ENCODE results near the gene COA3.
"Not testable (repeated sequence)": the region's sequence is repeated elsewhere in the genome, so short reads cannot be mapped to it uniquely, and the experiment has no call there.

The COA3 gene

GRCh38 chr17:42781639-42782165, 16.8 kb downstream of the COA3 start:
- no peak for DNase-seq (ENCODE audit: low spot score)

DNA sequence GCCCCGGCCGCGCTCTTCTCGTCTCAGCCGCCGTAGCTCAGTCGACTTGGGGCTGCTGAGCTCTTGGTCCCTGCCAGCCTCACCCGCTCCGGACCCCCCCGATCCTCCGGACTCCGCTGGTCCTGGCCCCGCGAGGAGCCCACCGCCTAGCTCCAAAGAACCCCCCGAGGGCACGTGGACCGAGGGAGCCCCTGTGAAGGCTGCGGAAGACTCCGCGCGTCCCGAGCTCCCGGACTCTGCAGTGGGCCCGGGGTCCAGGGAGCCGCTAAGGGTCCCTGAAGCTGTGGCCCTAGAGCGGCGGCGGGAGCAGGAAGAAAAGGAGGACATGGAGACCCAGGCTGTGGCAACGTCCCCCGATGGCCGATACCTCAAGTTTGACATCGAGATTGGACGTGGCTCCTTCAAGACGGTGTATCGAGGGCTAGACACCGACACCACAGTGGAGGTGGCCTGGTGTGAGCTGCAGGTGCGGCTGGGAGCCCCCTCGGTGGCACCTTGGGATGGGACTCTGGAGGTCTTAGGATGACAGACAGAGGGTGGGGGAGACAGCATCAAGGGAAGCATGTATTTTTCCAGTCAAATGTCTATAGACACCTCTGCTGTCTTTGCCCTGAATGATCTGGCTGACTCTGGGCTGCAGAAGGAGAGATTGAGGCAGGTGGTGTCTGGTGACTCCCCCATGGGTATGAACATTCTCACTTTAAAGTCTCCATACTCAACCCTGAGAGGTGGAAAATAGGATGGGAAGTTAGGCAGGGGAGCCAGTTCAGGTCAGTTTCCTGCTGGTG, 17.5 kb downstream of the COA3 start:
- DNase-seq (ENCODE audit: low spot score), result no peak

DNA sequence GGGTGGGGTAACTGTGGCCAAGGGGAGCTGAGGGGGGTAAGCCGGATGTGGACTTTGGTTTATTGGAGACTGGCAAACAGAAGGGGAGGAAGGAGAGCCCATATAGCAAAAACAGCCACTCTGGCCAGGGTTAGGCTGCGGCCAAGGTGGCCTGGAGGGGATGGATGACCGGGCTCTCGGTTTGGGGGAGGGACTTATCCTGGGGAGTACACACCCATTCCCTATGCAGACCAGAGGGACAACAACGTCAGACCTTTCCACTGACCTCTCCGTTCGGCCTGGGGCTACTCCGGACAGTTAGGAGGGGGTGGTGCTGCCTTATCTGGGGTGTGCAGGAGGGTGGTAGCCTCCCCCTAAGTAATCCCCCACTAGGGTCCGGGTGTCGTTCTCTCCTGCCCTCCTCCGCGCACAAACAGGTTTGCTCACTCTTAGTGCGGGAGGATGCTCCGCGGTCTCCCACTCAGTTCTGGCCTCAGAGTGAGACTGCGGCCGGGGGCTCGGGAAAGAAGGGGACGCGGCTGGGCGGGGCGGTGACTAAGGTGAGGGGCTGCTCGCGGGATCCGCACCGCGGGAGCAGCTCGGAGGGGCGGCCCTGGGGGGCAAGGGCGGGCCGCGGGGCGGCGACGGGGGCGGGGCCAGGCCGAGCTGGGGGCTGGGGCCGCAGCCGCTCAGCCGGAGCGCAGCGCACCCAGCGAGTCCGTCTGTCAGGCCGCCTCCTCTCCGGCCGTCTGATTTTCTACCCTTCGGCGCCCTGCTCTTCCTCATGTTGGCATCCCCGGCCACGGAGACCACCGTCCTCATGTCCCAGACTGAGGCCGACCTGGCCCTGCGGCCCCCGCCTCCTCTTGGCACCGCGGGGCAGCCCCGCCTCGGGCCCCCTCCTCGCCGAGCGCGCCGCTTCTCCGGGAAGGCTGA, 18.3 kb downstream of the COA3 start, which contains the start of gene WNK4:
WNK4 (plus strand) TSS at position 675 of the 915 bp plus-strand sequence; CDS start at position 764, 89 bp downstream.
- DNase-seq (ENCODE audit: low spot score), result no peak

GRCh38 chr17:42779304-42779935, 19.1 kb downstream of the COA3 start:
- DNase-seq (ENCODE audit: low spot score), result no peak

DNA sequence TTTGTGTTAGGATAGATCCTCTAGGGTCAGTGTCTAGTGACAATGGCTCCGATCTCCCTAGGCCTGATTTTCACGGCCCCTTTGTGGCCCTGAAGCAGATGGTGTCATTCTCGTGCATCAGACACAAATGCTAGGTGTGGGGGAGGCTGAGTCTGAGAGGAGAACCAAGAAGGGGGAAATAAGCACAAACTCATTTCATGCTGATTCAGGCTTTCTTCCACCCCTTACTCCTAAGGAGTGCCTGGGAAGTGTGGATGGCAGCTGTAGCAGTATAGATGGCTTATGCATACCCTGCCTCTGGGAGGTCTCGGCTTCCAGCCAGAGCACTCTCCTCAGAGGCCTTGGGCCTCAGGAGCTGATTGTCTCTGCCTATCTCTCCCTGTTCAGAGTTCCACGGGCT, 19.9 kb downstream of the COA3 start:
- DNase-seq (ENCODE audit: low spot score), result no peak

DNA sequence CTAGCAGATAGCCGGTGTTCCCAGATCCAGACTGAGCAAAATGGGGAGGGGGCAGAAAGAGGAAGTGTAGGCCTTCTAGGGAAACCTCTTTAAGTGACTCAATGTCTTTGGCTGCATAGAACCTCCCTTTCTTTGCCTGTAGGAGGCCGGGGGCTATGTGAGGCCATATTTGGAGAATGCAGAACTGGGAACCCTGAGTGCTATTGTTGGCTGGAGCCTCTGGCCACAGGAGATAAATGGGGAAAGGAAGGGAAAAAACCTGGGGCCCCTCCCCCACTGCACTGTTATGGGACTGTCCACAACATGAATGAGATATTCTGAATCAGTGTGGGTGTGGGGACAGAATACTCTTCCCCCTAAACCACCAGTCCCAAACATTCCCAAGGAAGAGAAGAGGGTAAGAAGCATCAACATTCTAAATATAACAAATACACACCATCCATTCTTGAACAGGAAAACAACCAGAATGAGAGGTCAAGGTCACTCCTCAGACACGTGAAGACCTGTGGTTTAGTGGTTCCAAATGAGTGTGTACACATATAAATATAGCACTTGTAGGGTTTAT, 22.9 kb downstream of the COA3 start:
- DNase-seq (ENCODE audit: low spot score), result no peak

DNA sequence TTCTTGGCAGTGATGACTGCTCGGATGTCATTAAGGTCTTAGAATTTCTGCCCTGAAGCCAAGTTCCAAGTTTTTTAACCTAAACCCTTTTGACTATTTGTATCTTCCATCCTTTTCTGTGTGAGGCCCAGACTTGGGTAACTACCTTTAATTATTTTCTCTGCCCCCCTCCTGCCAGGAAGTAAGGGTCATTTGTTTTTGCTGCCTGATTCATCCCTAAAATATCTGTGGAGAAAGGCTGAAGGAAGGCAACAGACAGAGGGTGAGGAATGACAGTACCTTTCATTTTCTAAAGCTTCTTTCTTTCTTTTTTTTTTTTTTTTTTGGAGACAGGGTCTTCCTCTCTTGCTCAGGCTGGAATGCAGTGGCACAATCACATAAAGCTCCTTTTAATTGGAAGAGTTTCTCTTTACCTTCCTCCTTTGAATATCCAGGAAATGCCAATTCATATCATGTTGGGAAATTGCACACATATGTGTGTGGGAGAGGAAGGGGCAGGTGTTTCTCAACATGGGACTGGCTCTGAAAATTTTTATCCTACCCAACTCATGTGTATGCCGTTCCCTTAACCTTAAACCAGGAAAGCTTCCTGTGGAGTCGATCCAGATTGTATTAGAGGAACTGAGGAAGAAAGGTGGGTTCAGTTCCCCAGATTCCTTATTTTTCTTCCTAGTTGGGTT, 24.3 kb downstream of the COA3 start:
- DNase-seq (ENCODE audit: low spot score), result no peak

- DNase-seq (ENCODE audit: low spot score), result peak; percentile 87
Measured at GRCh38 chr17:42773290-42774035, 25.0 kb downstream of the COA3 start, which contains the start of gene VPS25. Gene VPS25 (plus strand): TSS chr17:42773449. CDS start chr17:42773476, 27 bp downstream.

DNA sequence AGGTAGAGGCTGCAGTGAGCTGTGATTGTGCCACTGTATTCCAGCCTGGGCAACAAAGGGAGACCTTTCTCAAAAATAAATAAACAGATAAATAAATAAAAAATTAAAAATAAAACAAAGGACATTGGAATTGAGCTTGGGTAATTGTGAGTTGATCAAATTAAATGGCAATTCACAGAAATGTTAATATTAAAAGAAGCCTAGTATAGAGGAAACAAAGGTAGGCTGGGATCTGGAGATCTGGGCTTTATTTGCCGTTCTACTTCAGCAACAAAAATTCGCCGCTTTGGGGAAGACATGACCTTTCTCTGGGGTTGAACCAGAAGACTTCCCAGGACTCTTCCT, 25.6 kb downstream of the COA3 start:
- DNase-seq (ENCODE audit: low spot score), result no peak

- not testable (repeated sequence) for DNase-seq (ENCODE audit: low spot score)
Measured at GRCh38 chr17:42769964-42770363, 28.5 kb downstream of the COA3 start.

DNA sequence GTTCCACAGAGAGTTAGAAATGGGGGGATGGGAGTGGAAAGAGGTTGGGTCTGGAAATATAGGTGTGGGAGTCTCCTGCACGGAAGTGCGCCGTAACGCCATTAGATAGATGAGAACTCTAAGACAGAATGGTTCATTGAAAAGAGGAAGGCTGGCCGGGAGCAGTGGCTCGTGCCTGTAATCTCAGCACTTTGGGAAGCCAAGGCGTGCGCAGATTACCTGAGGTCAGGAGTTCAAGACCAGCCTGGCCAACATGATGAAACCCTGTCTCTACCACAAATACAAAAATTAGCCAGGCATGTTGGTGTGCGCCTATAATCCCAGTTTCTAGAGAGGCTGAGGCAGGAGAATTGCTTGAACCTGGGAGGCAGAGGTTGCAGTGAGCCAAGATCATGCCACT, 30.5 kb downstream of the COA3 start:
- not testable (repeated sequence) for DNase-seq (ENCODE audit: low spot score)

DNA sequence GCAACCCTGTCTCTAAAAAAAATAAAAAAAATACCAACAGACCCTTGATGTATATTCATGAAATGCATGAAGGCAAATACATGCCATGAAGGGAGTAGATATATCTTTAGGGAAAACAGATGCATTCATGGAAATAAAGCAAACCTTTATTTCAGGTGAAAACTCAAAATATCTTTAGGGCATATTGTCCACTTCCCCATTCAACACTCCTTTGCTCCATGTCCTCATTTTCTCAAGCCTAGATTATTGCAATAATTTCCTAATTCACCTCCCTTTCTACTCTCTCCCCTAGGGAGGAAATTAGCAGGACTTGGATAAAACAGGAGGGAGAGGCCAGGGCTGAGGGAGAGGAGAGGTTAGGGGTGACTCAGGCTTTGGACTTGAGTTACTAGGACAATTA, 31.0 kb downstream of the COA3 start:
- DNase-seq (ENCODE audit: low spot score), result no peak

GRCh38 chr17:42766124-42766523, 32.4 kb downstream of the COA3 start:
- no peak for DNase-seq (ENCODE audit: low spot score)

GRCh38 chr17:42761638-42762037, 36.9 kb downstream of the COA3 start:
- no peak for DNase-seq (ENCODE audit: low spot score)

DNA sequence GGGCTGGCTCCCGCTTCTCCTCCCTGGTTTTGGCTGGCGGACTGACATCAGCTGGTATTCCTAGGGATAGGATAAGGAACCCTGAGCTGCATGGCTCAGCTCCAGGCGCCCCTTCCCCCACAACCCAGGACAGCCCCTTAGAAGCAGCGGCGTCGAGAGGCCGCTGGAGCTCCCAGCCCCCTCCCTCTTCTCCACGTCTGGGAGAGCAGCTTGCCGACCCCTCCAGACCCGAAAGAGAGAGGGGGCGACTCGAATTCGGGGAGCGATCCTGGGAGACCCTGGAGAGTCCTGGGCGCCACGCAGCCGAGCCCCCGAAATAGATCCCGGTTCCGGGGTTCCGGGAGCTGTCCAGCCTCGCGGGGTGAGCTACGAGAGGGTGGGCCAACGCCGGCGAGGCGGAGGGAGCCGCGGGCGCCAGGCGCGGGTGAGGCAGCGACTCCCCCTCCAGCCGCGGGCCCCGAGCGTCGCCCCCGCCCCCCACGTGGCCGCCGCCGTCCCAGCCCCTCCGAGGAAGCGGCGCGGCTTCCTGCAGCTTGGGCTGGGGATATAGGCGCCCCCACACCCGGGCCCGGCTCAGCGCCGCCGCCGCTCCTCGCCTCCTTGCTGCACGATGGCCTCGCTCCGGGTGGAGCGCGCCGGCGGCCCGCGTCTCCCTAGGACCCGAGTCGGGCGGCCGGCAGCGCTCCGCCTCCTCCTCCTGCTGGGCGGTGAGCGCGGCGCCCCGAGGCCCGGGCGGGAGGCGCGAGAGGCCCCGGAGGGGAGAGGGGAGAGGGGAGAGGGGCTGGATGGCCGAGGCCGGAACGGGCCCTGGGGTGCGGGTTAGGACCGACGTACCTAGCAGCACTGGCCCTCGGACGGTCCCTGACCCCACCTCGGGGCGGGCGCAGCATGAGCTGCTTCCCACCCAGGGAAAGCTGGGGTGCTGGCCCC, 37.6 kb downstream of the COA3 start, which contains the start of gene RAMP2:
RAMP2 (plus strand) TSS at position 576 of the 930 bp plus-strand sequence; CDS start at position 611, 35 bp downstream.
- DNase-seq (ENCODE audit: low spot score), result no peak

DNA sequence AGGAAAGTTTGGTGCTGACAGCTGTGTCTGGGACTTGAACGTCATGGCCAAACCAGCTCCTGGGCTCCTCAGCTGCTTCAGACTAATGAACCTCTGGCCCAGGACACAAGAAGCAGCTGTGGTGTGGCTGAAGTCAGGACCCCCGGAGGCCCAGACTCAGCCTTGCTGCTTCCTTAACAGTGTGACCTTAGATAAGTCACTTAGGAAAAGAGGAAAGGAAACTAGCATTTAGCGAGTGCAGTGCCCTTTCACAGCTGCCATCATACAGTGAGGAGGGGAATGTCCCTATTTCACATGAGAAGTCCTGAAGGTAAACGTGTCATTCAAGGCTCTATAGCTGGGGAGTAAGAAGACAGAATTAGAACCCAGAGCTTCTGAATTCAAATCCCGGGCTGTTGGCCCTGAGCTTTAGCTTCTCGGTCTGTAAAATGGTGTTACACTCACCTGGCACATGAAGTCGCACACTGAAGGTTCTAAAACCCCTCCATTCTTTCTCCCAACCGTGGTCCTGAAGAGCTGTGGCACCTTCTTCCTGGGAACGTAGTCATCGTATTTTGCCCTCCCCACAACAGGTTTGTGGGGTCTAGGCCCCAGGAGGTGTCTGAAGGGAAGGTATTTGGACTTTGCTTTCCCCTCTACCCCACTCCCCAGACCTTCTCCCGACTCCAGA, 38.4 kb downstream of the COA3 start:
- no peak for DNase-seq (ENCODE audit: low spot score)

DNA sequence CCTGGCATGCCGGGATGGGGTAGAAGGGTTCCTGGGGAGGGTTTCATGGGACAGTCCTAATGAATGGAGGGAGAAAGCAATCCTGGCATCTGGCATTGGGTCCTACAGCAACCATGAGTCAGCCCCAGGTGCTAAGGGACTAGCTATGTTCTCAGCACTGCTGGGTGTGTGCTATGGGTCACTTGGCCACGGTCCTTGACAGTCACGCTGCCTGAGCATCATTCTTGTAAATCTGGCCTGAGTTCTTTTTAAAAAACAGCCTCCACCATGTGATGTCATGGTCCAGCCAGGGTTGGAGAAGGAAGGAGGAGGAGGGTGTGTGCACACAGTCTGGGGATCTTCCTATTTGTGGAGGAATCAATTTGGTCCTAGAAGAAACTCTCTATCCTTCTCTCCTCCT, 43.7 kb downstream of the COA3 start:
- DNase-seq (ENCODE audit: low spot score), result no peak

DNA sequence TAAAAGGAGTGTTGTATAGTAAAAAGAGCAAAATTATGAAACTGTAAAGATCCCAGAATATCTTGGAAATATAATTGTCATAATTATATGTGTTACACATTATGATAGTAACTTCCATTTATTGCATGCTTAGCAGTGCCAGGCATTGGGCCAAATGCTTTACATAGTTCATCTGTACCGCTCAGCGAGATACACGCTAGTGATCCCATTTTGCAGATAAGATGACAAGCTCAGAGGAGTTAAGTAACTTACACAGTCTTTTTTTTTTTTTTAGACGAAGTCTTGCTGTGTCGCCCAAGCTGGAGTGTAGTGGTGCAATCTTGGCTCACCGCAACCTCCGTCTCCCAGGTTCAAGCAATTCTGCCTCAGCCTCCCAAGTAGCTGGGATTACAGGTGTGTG, 46.9 kb downstream of the COA3 start:
- no peak for DNase-seq (ENCODE audit: low spot score)

Measured in Ammon's horn (tissue), 1 donor.